HG03039 (cell line): Measurements from ENCODE around the gene GATB.

Source experiments
- ATAC-seq: cut with Tn5 transposase; IDR thresholded peaks from one replicate; pipeline ENCODE4 v1.9.1; 2021; ENCODE audit warnings: mild to moderate bottlenecking, moderate library complexity; ENCODE audit not compliant: unreplicated experiment

Gene GATB

DNA sequence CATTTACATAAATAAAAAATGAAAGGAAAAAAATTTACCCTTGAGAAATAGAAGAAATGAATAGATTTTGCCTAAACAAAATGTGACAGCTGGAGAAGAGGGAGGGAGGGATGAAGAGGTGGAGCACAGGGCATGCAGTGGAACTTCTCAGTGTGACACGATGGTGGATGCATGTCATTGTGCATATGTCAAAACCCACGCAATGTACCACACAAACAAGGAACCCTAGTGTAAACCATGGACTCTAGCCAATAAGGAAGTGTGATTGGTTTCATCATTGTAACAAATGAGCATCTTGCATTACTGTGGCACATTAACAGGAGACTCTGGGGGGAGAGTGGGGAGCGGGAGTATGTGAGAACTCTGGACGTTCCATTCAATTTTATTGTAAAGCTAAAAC is 58.6 kb downstream of the GATB start:
- ATAC-seq = no peak

DNA sequence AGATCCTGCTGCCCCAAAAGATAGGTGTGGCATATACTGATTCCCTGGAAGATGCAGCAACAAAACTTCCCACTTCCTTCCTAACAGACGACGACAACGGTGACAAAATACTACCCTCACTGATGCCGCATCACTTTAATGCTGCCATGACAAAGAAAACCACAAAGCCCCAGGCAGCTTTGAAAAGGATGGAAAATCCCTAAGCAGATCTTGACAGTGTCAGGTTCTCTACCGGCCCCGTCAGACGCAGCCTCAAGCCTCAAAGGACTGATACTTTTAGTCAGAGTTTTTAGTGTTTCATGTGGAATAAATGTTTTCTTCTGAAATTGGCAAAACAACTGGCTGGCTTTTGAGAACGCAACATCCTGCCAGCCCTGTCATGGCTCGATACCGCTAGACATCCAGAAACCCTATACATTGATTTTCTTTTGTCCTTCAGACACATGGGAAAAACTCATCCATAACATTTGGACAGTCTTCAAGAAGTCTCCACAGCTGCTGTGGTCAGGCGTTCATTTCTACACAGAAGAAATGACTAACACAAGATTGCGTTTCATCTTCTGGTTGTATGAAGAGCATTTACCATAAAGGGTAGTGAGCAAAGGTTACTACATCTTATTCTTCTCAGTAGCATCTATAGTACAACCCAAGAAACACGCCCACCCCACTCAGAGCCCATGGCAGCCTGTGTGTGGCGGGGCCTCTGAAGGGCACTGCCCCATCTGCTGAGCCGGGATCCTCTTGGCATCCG is 60.1 kb downstream of the GATB start:
- no peak for ATAC-seq

DNA sequence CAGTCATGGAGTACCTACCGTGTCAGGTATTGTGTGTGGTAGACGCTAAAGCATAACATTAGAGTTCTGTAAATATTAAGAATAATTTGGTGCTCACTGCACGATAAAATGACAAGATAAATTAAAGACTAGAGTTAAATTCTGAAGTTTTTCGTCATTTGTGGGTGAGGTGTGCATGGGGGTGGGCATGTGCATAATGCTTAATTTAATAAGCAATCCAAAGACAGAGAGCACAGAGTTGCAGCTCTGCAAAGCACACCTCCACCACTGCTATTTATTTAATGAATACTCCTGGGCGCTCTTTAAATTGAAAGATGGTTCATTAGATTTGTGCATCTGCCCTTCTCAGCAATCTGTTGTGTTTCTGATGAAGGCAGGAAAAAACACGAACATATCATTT is 62.6 kb downstream of the GATB start:
- ATAC-seq = no peak

DNA sequence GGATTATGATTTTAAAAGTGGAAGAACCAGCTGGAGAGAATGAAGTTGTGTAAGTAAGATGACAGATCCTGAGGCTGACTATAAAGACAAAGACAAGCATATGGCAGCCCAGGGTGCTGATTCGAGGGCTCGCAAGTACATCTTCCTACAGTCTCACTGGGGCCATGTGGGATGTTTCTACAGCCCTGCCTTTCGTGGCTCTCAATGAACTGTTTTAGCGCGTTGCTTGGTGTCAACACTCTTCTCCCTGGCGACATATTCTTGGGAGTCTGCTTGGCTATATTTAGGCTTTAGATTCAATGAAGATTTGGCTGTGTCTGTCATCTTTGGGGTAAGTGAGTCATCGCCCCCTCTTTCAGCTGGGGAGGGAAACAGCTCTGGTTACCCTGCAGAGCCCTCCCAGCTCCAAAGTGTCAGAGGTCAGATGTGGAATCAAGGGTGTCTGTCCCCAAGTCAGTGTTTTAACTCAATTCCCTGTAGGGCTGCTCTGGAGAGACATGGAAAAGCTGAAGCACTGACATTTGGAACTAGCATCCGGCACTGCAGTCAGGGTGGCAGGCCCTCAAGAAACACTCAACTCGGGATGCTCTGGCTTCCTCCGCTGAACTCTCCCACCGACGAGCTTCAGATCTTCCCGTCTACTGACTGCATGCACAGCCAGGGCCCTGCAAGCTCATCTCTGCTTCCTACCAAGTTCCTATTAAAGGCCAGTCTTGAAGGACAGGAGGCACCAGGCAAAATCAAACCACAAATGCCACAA is 65.7 kb downstream of the GATB start:
- no peak for ATAC-seq

DNA sequence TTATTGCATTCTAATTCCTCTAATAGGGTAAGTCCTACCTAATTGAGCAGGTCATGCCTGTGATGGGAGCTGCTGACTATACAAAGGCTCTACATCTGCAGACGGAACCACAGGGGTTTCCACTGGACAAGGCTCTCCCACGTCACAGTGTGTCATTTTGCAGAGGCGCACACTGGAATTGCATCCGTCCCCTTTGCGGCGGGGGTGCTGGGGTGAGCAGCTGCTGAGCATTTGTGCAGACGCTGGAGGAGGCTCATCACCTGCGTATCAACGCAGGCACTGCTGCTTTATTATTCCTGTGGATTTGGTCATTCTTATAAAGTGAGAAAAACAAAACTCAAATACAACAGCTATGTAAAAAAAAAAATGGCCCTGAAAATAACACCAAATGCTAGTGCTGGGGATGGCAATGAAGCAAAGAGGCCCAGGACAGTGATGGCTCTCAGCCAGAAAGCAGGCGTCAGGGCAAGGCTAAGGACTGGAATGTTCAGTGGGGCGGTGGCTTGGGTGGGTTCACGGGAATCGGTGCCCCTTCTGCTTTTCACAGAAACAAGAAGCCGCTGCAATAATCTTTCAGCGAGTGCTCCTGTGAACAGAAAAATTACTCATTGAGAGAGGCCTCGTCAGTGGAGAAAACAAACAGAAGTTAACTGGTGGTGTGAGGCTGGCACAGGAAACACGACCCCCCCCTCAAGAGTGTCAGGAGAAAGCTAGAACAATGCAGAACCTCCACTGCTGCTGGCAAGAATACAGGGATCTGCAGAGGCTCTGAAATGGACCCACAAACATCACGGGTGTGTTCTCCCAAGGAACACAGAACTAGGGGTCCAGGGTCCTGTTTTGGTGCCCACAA is 67.8 kb downstream of the GATB start:
- no peak for ATAC-seq

DNA sequence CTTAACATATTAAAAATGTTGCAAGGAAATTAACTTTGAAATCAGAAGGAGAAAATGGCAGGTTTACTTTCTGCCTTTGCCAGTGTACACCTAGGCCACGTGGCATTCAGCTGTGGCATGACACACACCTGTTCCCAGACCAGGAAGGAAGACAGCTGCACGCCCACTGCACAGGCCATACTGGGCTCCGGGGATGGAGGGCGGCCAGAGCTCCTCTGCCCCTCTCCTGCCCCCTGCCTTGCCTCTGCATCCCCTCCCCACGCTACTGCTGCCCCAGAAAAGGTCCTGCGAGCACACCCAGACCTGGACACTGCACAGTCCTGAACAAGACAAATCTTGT is 68.4 kb downstream of the GATB start:
- ATAC-seq = no peak

DNA sequence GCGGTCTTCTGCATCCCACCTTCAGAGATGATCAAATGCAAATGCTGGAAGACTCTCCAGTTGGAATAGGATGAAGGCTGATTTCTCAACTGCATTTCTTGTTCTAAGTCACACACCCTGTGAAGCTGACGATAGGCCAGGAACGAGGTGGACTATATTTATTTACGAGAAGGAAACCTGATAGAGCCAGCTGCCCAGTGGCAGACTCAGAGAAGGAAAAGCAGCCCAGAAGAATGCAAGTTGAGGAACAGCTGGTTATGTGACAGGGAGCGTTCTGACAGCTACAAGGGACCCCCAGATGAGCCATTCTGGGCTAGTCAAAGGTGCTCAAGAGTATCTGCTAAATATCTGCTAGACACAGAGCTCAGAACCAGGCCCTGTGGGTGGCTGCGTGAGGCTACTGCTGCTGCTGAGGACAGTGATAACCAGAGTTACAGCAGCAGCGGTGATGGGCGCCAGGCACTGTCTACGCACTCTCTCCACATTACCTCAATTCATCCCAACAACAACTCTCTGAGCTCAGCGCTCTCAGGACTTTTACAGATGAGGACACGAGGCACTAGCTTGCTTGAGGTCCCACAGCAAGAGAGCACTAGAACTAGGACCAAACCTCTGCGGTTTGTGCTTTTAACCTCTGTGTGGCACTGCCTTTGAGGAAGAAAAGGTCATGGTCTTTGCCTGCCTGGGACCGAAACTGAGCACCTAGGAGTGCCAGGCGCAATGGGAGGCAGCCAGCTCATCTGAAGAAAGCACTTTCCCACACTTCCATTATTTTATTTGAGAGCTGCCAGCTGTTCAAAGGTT is 69.0 kb downstream of the GATB start:
- ATAC-seq = no peak

DNA sequence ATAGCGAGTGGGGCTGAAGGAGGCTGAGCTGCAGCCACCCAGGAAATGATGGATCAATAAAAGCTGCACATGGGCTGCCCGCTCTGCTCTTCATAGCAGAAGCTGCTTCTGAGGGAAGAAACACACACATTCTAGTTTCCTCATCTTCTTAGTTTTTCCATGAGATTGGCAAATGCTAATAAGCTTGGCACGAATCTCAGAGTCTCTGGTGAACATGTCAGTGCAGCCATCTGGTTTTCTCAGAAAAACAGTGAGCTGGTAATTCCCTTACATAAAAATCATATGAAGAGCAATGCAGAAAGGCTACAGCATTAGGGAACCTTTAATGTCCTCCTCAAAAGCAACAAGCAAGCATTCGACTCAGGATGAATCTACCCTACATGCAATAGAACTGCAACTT is 69.9 kb downstream of the GATB start:
- no peak for ATAC-seq

DNA sequence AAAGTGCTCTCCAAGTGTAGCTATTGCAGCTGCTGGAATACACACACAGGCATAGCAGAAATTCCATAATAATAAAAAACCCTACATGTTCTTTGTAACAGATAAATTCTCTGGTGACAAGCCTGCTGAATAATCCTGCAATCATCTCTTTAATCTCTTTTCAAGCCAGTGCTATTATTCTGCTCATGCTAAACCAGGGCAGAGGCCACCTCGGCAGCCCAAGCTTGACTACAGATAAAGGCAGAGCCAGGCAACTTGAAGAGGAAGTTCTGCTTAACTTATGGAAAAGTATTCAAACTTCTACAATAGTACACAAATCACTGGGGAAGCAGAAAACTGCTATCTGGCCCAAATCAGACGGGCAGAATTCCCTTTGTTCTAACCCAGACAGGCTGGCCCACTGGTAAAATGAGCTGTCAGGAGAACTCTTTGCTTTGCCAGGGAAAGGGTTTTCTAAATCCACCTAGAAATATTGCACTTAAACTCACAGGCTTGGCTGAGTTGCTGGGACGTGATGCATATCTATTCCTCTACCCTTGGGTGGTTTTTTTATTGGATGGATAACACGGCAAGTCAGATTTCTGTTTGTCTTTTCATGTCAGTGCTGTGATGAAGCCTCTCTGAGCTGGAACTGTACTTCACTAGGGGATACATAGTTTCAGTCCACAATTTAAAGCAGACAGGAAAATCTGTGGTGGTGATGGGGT is 70.5 kb downstream of the GATB start:
- ATAC-seq = no peak

DNA sequence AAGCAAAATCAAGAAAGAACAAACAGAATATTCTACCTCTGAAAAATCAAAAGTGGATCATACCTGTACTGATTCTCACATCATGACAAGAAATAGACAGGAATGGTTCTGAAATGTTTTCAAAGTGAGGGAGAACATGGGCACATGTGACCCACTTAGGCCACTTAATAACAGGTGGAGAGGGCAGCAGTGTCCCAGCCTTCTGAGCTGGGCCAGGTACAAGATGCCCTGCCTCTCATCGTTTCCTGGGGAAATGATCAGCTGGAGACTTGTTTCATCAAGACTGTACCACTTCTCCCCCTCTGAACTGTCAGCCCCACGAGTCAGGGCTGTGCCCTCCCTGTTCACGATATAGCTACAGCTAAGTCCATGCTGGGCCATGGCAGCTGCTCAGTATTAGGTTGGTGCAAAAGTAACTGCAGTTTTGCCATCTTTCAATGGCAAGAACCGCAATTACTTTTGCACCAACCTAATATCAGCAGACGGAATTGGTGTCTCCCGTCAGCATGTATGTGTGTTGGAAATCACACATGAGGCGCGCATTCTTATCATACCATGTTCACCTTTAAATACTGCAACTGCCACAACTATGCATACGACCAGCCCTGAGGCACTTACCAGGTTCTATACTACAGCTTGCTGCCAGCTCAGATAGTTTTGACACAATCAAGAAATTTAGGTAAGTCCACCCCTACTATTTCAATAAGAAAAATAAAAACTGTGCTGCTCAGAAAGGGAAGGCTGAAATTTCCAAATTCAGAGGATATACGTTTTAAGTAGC is 71.4 kb downstream of the GATB start:
- ATAC-seq = no peak

DNA sequence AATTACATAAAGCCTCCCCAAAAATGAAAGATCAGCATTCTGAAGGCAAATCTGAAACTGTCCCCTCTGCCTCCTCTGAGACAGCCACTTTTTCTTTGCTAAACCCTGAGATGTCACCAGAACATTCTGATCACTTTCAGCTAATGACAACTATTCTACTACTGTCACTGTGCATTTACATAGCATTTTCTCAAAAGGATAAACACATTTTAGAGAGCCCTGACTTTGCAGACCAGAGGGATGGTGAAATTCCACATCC is 72.1 kb downstream of the GATB start:
- no peak for ATAC-seq

DNA sequence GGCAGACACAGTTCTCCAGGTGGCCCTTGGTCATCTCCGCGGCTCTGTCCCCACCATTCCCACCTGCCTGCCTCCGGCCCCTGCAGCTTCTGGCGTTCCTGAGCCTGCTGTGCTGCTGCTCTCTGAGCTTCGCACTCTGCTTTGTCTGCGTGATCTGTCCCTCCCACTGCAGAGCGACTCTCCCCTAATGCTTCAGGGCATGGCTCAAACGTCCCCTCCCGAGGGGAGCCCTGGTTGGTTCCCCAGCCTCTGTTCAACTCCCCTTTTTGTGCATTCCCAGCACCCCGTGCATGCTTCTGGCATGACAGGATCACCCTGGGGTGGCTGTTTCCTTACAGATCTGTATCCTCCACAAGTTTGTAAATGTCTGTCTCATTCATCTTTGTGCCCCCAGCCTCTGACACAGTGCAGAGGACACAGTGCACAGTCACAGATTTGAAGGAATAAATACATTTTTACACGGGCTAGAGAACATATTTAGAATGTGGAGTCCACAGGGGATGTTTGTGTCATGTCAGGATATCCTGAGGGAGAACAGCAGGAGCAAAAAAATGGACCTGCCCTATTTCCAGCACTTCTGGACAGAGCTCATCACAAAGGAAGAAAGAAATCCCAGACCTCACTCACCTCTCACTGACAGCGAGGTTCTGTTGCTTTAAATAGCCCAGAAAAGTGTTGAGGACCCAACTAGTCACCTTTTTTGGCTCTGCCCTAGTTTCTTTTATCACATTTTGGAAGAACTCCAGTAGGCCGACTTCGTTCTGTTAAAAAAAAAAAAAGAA is 72.6 kb downstream of the GATB start:
- ATAC-seq = no peak

DNA sequence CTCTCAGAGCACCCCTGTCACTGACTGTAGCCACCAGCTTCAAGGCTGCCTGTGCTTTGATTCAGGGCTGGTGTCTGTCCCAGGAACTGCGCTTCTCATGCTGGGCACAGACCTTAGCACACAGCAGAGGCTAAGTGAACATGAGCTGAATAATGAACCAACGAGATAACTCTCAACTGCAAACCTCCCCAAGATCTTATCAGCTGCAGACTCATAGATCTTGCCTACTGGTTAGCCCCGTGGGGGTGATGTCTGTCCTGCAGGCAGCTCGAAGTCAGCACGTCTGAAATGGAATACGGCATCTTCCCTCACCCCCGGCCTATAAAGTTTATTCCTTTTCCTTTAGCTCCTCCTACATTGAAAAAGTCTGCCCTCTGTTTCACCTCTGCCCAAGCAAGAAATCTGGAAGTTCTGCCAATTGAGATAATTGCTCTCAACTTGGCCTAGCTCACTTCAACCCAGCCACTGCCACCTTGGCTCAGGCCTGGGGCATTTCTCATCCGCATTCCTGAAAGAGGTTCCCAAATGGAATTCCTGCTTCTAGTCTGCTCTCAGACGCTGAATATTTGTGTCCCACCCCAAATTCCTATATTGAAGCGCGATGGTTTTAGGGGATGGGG is 73.7 kb downstream of the GATB start:
- ATAC-seq = no peak

DNA sequence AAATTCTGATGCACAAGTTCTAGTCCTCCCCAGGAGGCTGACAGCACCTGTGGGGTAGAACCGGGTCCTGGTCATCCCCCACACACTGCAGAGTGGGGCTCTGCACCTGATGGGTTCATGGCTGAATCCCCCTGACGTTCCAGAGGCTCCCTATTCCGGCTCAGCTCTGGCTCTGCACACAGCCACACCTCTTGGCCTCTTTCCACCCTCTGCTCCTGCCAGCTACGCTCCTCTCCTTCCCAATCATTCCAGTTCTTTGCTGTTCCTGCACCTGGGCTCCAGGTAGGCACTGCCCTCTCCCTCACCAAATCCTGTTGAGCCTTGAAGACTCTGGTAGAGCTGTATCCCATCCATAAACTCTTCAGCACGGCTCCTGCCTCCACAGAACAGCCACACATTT is 75.5 kb downstream of the GATB start:
- ATAC-seq = no peak

DNA sequence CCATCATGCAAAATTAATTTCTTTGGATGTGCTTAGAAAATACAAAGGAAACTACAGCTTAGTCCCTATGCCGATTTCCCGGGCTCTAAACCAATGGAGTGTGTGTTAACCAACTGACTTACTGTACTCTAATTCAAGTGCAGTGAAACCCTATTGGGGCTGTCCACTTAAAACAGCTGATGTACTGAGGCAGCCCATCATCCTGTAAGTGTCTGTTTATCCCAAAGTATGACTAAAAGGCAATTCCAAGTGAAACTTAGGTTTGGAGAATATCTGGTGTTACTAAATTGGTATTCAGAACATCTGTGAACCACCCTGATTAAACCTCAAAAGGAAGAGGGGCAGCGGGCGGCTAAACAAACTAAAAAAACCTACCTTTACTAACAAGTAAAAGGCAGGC is 79.7 kb downstream of the GATB start:
- ATAC-seq = no peak

DNA sequence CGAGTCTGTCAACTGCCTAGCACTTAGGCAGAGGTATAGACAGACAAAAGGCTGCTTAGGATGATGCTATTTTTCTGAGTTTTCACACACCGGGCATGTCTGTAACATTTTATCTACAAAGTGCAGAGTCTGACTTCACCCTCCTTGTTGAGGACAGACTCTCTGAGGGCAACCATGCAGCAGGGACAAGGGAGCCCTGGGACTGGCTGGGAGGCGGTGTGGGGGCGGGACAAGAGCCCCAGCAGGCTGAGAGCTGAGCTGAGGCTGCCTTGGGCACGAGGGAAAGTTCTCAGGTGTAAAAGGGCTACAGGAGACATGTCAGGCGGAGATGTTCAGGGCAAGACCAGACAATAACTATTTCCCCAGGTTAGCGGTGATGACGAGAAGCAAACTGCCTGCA is 81.6 kb downstream of the GATB start:
- ATAC-seq = no peak

DNA sequence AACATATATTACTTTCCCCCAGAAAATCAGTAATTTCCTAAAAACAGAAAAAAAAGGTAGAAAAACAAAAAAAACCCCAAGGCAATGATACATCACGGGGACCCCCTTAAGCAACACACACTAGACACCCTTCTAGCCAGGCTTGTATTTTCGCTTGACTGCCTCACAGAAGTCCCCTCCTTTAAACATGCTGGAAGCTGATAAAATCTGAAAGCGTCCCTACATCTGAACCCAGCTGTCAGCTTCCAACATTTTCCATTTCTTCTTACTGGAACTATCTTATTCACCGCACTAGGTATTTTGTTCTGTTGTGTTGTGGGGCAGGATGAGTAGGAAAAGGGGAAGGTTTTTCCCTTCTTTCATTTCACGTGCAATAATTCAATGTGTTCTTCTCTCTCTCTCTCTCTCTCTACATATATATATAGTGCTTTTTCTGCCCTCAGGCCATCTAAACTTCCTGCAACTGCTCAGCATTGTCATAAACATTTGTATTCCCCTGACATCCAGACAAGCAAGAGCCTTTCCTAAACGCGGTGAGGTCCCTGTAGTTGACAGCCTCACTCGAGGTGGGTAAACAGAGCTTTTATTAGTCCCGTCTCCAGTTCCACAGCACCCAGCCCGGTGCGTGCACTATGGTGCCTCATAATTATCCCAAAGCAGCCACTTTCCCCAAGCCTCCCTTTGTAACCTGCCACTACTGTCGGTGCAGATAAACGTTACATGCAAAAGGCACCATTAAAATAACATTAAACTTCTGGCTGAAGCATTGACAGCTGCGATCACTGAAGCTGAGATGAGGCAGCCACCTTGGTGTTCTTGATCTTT is 82.5 kb downstream of the GATB start:
- ATAC-seq = no peak

DNA sequence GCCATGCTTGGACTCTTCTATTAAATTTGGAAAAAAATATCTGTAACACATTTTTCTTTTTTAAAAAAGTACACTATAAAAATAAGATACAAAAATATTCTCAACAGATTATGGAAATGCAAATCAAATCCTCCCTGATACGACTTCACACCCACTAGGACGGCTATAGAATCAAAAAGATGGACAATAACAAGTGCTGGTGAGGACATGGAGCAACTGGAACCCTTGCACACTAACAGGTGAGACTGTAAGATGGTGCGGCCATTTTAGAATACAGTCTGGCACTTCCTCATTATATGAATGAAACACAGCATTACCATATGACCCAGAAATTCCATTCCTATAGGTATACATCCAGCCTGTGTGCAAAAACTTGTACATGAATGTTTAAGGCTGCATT is 83.6 kb downstream of the GATB start:
- ATAC-seq = no peak
